Cerebellar nuclear complex (tissue), 1 donor: ENCODE data around the gene BNIP3.

Experiments used
- DNase-seq, 2 experiments: peaks; one replicate each; lab custom pipeline; 2025; lab: John Stamatoyannopoulos, UW

BNIP3 gene

GRCh38 chr10:131981429-131982184, at the start of gene BNIP3:
TSS of gene BNIP3 (minus strand) at chr10:131981923. CDS start at chr10:131981806, 117 bp downstream.
- DNase-seq: peak; percentile 40 to 78

DNA sequence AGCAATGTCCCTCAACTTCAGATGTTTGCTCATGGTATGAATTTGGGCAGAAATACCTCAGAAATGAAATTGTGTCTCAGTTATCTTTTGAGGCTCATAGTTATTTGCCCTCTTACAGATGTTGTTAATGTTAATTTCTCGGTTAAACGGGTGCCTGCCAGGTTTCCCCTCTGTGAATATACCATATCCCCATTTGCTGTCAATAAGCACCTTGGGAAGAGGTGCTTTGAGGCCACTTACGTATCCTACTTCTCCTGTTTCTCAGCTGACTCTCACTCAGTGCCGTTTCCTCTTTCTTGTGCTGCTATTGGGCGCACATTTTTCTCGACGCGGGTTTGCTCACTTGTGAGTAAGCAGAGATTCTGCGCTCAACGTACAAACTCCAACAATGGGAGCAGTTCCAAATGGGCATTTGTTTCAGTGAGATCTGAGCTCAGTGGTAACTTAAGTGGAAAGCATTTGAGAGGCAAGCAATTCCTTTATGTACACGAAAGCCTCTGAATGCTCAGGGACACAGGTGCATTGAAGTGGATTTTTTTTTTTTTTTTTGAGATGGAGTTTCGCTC, 49.3 kb upstream of the BNIP3 start:
- DNase-seq: no peak

- no peak for DNase-seq
These were observed 47.0 kb upstream of the BNIP3 start for GRCh38 chr10:132028706-132029105.

DNA sequence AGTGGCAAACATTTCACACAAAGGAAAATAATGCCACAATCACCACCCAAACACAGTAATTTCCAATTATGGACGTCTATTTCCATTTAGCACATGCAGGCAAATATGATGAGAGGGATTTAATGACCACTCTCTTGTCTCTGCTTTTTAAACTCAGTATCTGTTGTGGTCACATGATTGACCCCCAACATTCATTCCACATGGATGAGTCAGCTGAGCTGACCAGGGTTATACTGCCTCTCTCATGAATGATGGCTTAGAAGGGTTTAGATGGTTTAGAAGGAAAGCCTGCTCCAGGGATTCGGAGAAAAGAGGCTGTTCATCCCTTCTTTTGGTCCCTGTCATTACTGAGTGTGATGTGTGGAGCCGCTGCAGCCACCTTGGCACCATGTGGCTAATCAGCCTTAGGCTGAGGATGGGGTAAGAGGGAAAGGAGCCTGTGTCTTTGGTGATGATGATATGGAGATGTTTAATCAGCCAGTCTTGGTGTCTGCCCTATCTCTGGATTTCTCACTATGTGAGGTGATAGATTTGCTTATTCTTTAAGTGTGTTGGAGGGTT, 45.8 kb upstream of the BNIP3 start:
- no peak for DNase-seq

DNA sequence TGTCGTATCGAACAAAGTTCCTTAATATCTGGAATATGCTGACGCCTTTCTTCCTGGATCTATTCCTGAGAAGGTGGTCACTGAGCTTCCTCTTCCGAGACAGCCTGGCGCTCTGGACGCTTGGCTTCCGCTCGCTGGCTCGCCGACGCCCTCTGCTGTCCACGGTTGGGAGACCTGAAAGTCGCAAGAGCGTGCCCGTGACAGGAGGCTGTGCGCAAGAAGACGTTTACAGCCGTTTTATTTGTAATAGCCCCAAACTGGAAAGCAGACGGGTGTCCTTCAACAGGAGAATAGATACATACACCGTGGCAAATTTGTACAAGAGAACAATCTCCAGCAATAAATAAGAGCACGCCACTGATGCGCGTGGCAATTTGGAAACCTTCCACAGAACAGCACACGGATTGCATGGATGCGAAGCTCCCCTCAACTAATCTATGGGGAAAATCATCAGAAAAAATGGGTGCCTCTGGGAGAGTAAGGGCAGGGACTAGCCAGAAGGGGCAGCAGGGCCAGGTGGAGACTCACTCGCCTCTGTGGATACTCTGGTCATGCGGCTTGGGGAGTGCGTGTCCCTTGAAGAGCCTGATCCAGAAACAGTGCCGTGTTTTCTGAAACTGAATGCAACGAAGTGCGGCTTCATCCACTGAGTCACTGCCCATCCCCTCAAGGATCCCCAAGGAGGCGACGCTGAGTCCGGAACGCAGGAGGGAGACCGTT, 41.5 kb upstream of the BNIP3 start:
- DNase-seq: peak; percentile 32 to 64

GRCh38 chr10:132022241-132022640, 40.5 kb upstream of the BNIP3 start:
- DNase-seq: no peak

DNA sequence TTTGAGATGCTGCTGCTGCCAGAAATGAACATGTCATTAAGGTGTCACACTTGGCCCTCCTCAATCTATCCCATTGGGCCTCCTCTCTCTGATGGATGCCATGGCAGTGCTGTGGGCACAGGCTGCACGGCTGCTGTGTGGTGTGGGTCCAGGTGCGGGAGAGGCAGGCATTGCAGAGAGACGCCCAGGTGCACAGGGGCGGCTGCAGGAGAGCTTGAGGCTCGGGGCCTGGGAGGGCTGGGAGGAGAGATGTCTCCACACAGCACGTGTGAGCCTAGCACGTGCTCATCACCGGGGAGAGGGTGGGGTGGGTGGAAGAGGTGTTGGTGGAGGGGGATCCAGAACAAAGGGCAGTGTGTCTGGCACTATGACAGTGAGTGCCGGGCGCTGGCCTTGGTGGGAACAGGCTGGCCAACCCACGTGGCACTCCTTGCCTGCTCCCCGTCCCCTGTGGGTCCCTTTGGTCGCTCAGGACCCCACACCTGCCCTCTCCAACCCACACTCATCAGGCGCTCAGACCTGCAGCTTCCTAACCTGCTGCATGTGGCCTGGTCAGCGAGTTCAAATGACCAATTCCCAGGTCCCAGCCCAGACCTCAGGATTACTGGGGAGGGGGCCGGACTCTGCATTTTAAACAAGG, 39.9 kb upstream of the BNIP3 start:
- DNase-seq: no peak

DNA sequence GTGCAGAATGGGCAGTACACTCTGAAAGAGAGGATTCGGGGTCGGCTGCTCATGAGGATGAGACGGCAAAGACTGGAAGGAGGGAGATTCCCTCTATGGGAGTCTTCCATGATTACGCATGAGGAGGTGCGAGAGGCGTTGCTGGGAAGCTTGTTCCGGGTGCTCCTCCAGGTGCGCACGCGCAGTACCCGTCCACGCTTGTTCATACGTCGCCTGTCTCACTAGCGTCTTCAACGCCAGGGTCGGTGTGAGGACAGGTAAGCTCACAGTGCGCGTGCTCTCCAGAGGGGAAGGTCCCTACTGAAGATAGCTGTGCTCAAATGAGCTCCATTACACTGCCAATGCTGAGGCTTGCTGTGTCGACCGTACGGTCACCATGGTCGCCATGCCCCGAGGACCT, 39.3 kb upstream of the BNIP3 start:
- DNase-seq: no peak

- DNase-seq: no peak
These were observed 38.7 kb upstream of the BNIP3 start for GRCh38 chr10:132020456-132020855.

DNA sequence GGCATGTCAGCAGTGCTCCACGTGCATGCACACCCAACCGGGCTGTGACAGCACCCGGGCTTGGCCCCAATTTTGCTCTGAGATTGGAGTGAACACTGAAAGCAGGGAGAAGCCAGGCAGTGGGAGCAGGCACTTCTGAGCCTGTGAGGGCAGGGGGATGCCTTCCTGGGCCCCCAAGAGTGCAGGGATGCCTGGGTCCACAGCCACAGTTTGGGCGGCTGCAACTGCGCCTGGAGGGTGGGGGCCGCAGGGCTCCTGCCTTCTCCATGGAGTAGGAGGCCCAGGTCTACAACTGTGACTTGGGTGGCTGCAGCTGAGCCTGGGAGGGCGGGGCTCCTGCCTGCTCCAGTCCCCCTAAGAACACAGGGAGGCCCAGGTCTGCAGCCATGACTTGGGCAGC, 37.6 kb upstream of the BNIP3 start:
- no peak for DNase-seq

GRCh38 chr10:132018446-132018845, 36.7 kb upstream of the BNIP3 start:
- no peak for DNase-seq

- DNase-seq: no peak
These were observed 34.8 kb upstream of the BNIP3 start for GRCh38 chr10:132016514-132016913.

- no peak for DNase-seq
These were observed 29.7 kb upstream of the BNIP3 start for GRCh38 chr10:132011445-132011844.

DNA sequence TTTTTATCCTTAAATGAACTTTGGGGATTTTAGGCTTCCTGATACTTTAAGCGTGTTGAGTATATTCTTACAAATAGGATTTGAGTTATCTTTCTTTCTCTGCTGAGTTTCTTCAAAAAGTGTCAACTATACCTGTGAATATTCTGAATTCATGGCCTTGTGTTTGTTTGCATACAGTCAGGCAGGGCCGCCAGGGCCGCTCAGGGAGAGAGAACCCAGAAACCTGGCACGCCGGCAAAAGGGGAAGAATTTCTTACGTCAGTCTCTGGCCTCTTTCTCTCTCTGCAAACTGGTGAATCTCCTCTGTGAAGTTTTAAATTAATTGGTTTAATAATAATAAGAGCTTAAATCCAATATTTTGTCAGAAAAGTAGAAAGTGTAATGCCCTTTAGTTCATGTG, 29.3 kb upstream of the BNIP3 start:
- DNase-seq: no peak

- no peak for DNase-seq
These were observed 28.8 kb upstream of the BNIP3 start for GRCh38 chr10:132010483-132010882.

DNA sequence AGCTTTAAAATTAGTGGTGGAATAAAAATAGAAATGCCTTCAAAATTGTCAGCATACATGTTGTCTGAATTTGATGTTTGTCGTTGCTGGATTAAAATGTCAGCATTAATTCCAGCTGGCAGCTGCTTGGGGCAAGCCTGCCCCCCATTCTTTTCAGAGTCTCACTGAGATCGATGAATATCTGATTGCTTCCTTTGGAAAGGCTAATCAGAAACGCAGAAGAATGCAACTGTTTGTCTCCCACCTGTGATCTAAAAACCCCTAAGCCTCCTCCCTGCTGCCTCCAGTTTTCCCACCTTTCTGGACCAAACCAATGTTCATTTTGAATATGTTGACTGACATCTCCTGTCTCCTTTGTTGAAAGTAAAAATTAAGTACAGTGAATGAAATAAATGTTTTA, 27.9 kb upstream of the BNIP3 start:
- no peak for DNase-seq

DNA sequence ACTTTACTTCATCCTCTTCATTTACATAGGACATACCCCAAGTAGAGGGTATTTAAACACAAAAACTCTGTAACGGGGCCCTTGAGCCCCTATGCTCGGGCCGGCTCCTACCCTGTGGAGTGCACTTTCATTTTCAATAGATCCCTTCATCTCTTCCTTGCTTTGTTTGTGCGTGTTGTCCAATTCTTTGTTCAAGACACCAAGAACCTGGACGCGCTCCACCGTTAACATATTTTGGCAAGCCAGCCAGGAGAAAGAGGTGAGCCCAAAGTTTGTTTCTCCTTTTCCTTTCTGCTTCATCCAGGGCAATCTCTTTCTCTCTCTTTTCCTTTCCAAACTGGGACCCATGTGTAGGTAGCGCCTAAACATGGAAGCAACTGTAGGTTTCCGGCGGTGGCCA, 26.0 kb upstream of the BNIP3 start:
- DNase-seq: no peak

- DNase-seq: no peak
These were observed 25.2 kb upstream of the BNIP3 start for GRCh38 chr10:132006966-132007365.

- DNase-seq: no peak
These were observed 23.4 kb upstream of the BNIP3 start for GRCh38 chr10:132005147-132005546.

- no peak for DNase-seq
These were observed 22.3 kb upstream of the BNIP3 start for GRCh38 chr10:132004052-132004451.

- DNase-seq: no peak
These were observed 21.7 kb upstream of the BNIP3 start for GRCh38 chr10:132003282-132003924.

DNA sequence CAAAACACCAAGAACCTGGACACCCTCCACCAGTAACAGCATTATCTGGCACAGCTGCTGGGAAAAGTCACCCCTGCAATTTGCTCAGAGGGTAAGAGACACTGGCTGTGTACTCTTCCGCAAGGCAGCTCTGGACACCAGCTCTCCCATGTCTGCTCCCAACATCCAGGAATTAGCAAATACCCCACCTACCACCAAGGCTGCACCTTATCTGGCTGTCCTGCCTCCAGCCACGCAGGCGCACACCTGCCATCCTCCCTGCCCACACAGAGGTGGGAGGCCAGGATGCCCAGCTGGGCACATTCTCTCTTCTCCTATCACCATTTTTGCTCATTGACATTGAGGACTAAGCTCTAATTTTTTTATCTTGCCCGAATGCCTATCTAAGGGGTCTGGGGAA, 20.3 kb upstream of the BNIP3 start:
- no peak for DNase-seq
